Cerebellar nuclear complex (tissue), 1 donor: ENCODE data around the gene C11orf54.
"Not testable (repeated sequence)": the region's sequence is repeated elsewhere in the genome, so short reads cannot be mapped to it uniquely, and the experiment has no call there.

Experiments used
- DNase-seq, 2 experiments: peaks; one replicate each; lab custom pipeline; 2025; lab: John Stamatoyannopoulos, UW

Gene C11orf54

DNA sequence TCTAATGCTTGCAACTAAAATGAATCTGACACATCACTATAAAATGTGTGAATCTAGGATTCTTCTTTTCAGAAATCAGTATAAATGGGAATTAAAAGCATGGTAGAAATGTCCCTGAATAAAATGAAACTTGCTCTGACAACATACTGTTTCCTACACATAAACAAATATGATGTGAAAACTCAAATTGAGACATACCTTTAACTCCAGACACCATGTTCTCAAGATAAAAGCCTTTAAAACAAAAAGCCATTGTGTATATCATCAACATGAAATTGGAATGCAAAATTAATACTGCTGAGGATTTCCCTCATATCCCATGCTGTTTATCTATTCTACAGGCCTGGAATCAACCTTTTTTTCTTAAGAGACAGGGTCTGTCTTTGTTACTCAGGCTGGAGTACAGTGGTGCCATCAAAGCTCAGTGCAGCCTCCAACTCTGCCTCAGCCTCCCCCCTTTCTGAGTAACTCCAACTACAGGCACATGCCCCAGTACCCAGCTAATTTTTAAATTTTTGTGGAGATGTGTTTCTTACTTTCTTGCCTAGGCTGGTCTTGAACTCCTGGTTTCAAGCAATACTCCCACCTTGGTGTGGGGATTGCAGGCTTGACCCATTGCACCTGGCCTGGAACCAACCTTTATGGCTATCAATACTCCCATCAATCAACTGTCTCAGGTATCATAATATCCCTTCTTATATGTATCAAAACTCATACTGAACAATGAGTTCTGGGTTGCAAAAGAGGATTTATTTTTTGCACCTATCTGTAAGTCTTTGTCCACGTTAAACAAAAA, 6.8 kb upstream of the C11orf54 start:
- DNase-seq = no peak

DNA sequence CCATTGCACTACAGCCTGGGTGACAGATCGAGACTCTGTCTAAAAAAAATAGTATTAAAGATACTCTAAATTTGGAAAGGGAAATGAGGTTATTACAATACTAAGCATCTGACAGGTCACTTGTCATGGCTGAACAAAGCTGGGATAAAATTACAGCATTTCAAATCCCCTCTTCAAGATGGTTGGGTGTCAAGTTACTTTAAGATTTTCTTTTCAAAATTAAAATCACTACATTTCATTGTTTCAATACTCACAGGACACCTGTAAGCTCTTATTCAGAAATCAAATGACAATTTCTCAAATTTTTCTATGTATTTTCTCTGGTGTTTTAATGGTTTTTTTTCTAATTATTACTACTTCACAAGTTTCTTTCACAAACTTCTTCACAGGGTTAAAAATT, 5.8 kb upstream of the C11orf54 start:
- no peak for DNase-seq

DNA sequence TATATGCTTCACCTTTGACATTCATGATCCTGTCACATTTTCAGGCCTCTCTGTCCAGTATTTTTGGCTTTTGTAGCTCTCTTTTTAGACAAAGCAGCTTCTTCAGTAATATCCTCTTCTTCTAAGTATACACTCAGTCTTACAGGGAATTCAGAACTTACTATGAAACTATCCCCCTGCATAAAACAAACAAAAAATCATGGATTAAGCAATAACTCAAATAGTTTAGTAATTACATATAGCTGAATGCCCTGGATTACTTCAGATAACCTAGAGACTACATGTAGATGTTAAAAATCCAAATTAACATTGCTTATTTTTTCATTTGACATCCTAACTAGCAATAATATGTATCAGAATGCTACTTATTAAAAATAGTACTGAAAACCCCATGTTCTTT, 5.3 kb upstream of the C11orf54 start:
- no peak for DNase-seq

DNA sequence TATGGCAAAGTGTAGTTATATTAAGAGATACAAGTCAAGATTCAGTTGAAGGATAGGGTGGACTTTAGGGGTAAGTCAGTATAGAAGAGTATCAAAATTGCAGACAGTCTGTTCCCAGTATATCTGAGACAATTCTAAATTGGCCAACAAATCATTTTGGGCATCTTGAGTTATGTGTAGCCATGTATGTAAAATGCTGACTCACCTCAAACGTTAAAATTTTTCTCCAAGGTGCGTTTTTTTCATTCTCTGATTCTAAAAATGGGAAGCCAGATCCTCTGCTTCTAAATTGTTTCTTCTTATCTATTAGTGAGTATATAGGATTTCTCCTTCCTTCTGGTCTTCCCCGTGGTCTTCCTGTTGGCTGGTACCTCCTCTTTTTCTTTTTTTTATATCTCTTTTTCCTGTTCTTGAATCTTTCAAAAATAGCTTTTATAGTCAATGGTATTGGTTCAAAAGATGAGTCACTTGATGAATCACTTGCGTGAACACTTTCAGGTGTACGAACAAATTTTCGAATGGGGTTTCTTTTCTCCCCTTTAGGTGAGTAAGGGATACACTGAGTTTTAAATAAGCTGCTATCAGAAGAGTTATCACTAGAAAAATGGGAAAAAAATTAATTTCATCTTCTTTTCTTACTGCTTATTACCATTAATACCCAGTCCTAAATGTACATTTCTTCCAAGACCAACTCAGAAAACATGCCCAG, 3.4 kb upstream of the C11orf54 start:
- no peak for DNase-seq

DNA sequence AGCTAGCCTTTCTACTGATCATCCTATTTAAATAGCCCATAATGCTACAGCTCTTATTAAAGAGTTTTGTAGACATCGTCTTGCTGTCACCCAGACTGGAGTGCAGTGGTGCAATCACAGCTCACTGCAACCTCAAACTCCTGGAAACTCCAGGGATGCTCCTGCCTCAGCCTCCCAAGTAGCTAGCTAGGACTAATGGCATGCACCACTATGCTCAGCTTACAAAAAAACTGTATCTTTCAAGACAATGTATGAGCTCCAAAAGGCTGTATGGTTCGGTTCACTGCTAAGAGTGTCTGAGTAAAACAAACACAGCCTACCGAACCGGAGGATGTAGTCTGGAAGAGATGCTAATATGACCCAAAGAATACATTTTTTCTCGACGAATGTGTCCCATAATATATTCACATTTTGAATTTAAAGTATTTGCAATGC, 2.8 kb upstream of the C11orf54 start:
- DNase-seq = no peak

DNA sequence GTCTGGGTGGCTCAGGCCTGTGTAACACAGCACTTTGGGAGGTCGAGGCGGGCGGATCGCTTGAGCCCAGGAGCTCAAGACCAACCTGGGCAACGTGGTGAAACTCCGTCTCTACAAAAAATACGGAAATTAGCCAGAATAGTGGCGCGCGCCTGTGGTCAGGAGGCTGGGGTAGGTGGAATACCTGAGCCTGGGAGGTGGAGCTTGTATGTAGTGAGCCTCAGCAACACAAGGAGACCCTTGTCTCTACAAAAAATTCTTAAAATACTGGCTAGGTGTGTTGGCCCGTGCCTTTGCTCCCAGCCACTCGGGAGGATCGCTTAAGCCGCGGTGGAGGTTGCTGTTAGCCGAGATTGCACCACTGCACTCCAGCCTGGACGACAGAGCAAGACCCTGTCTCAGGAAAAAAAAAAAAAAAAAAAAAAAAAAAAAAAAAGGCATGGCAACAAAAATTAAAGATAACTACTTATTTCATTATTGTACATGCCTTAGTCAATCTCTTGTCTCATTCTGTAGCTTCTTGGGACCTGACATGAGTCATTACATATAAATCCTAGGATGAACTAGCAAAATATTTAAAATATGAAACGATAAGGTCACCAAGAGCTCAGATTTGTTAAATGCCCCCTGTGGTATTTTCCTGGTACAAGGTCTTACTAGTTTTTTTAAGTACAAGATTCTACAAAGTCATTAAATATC, 1.3 kb upstream of the C11orf54 start:
- DNase-seq = no peak

DNA sequence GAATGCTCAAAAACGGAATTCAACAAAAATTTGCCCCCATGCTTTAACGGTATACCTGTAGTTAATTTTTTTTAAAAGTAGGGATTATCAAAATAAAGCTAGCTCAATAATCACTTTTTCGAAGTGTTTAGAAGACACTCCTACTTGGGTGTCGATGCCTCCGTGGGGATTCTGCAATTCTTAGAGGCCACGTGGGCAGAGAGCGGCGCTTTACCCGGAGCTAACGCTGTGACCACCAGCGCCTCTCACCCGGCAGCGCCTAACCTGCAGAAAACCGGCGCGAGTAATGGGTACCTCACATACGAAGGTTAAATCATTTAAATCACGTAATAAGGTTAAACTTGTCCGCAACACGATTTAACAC, 760 bp upstream of the C11orf54 start:
- DNase-seq = no peak

DNA sequence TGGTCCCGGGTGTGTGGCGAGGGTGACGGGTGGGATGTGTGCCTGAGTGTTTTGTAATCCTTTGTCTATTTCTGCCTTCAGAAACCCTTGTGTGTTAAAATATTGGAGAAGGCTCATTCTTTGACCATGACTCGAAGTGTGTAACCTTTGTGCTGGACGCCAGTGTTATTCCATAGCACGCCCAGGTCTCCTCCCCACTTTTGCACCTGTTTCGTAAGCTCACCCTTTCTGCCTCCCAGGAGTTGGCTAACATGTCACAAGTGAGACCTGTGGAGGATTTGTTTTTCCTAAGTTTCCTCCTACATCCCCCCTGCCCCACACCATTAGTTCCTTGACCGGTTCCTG, 382 bp downstream of the C11orf54 start:
- DNase-seq = no peak

DNA sequence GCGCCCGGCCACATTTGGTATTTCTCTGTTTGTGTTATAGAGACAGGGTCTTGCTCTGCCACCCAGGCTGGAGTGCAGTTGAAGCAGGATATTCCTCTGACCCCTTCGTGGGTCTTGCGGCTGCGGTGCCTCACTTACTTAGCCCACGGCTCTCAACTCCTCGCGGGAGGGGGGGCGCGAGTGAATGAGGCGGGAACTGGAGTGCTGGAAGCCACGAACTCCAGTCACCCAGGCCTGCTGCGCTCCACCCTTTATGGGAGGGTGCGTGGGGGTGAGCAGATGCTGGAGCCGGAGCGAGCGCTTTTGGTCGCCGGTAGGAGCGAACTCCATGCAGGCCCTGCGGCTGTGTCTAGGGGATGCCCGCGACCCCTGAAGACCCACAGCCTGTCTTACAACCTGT, 1.8 kb downstream of the C11orf54 start:
- no peak for DNase-seq

DNA sequence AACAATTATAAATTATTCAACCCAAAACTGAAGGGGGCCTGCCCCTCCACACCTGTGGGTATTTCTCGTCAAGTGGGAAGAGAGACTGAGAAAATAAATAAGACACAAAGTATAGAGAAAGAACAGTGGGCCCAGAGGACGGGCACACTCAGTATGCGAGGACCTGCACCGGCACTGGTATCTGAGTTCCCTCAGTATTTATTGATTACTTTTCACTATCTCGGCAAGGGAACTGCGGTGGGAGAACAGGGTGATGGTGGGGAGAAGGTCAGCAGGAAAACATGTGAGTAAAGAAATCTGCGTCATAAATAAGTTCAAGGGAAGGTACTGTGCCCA, 3.2 kb downstream of the C11orf54 start:
- no peak for DNase-seq

DNA sequence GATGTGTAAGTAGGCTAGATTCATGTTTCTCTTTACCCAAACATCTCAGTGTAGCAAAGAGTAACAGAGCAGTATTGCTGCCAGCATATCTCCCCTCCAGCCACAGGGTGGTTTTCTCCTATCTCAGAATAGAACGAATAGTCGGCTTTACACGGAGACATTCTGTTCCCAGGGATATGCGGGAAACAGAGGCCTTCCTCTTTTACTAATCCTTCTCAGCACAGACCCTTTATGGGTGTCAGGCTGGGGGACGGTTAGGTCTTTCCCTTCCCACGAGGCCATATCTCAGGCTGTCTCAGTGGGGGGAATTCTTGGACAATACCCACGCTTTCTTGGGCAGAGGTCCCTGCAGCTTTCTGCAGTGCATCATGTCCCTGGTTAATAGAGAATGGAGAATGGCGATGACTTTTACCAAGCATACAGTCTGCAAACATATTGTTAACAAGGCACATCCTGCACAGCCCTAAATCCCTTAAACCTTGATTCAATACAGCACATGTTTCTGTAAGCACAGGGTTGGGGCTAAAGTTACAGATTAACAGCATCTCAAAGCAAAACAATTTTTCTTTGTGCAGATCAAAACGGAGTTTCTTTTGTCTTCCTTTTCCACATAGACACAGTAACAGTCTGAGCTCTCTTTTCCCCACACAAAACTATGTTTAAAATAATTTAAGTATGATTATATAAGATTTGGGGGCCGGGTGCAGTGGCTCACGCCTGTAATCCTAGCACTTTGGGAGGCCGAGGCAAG, 3.7 kb downstream of the C11orf54 start:
- DNase-seq = not testable (repeated sequence)

DNA sequence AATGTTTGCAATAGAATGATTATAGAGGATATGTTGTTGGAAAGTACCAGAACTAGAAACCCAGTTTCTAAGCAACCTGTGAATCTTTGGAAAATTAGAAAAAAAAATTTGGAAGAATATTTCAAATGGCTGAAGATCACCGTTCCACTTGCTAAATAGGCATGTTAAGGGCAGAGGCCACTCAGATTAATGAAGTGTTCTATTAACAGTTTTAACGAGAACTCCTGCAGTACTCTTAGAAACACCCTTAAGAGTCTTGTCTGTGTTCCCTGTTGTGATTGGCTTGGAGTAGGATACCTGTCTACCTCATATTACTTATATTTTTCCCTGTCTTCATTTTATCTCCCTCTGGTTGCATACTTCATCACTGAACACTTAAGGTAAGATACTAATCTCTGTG, 4.6 kb downstream of the C11orf54 start:
- DNase-seq = no peak

DNA sequence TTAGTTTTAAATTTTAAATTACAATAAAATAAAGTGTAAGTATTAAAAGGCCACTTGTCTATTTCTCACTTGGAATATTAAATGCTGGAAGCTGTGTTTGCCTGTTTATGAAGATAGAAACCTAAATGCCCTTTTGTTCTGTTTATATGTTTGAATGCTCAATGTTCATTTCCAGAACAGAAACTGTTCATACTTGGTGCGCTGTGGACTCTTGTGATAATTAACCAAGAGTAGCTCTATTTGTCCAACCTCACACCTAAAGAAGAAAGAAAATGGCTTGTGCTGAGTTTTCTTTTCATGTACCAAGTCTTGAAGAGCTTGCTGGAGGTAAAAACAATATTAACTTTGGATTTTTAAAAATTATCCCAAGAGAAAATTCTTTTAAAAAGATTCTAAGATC, 5.7 kb downstream of the C11orf54 start:
- DNase-seq = no peak

DNA sequence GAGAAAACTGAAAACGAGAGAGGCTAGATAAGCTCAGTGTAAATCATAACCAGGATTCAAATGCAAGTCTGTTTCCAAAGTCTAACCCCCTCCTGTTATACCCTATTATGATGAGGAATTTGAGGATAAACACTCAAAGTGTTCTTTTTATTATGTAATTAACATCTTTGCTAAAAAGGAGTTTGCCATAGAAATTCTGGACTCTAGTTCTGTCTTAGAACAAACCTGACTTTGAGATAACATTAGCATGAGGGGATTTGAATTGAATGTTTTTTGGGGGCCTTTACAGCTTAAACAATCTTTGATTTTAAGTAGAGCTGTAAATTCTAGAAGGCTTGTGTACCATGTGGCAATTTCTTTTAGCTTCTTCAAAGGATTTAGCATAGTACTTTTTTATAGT, 9.5 kb downstream of the C11orf54 start:
- DNase-seq = no peak

DNA sequence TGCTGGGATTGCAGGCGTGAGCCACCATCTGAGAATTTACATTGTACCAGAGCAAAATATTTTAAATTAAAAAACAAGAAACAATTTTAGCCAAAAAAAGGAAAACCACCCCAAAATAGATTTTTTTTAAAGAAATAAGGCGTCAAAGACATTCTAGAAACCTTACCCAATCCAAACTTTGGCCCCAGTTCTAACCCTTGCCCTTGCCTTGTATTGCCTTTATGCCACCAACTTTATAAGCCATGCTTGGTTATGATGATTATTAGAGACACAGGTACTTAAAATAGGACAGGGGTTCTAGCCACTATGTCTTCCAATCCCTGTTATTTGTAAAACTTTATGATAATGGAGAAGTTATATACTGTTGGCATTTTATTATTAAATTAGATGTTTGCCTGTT, 11.8 kb downstream of the C11orf54 start:
- no peak for DNase-seq

DNA sequence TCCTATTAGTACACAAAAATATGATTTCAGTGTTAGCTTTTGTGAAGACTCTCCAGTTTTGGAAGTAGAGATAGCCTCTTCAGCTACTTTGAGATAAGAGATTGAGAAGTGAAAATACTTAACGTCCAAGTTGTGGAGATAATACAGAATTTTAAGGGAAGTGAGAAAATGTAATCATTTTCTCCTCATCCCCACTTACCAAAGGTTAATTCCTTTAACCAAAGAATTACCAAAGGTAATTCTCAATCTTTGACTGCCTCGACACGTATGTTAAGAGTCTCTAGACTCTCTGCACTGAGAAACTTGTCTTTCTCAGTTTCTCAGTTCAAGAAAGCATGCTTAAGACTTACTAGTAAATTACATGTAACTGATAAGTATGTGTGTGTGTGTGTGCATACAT, 15.3 kb downstream of the C11orf54 start:
- no peak for DNase-seq

DNA sequence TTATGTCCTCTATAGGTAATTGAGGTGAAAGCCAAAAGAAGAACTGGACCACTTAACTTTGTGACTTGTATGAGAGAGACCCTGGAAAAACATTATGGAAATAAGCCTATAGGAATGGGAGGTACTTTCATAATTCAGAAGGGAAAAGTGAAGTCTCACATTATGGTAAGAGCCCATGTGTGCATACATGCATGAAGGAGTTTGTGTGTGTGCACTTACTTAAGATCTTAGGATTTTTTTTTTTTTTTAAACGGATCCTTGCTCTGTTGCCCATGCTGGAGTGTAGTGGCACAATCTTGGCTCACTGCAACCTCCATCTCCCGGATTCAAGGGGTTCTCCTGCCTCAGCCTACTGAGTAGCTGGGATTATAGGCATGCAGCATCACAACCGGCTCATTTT, 15.8 kb downstream of the C11orf54 start:
- no peak for DNase-seq

DNA sequence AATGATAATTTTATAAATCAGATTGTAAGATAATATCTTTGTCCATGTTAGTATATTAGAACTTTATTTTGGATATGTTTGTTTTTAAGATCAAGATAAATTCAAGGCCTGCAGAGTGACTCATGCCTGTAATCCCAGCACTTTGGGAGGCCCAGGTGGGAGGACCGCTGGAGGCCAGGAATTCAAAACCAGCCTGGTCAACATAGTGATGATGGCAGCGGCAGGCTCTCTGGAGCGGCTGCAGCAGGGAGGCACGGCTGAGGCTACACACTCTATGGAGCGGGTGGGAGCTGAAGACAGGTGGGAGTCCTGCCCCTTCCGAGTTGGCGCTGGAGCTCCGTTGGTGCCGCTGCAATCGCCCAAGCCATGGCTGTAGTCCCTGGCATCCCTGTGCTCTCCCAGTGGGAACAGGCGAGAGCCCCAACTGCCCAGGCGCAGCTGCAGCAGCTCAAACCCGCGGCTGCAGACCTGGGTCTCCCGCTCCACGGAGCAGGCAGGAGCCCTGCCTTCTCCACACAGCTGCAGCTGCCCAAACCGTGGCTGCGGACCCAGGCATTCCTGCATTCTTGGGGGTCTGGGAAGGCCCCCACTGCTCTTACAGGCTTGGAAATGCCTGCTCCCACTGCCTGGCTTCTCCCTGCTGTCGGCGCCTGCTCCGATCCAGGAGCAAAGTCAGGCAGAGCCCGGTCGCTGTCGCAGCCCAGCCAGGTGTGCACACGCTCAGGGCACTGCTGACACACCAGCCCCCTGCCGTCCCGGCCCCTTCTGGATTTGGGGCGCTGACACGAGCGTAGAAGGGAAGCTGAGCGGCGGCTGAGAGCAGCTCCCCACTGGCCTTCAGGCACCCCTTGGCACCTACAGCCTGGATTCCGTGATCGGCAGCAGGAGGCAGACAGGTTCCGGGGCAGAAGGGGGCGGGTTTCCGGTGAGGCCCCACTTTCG, 16.7 kb downstream of the C11orf54 start:
- DNase-seq = no peak

DNA sequence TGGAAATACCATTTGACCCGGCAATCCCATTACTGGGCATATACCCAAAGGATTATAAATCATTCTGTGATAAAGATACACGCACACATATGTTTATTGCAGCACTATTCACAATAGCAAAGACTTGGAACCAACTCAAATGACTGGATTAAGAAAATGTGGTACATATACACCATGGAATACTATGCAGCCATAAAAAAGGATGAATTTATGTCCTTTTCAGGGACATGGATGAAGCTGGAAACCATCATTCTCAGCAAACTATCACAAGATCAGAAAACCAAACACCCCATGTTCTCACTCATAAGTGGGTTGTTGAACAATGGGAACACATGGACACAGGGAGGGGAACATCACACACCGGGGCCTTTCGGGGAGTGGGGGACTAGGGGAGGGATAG, 17.7 kb downstream of the C11orf54 start:
- DNase-seq = not testable (repeated sequence)

DNA sequence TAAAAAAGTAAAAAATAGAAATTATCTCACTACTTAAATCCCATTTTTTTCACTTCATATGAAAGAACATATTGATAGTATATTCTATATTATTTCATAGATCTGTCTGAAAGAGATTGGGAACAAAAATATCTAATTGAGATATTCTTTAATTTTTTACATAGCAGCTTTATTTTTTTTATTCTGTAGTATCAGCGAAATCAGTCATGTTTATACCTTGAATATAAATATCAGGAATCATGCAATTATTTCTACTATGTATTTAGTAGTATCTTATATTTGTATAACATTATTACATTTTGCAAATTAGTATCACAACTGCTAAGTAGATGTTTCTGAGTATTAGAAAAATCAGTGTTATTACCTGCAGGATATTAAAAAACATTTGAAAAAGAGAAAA, 20.4 kb downstream of the C11orf54 start:
- DNase-seq = no peak

DNA sequence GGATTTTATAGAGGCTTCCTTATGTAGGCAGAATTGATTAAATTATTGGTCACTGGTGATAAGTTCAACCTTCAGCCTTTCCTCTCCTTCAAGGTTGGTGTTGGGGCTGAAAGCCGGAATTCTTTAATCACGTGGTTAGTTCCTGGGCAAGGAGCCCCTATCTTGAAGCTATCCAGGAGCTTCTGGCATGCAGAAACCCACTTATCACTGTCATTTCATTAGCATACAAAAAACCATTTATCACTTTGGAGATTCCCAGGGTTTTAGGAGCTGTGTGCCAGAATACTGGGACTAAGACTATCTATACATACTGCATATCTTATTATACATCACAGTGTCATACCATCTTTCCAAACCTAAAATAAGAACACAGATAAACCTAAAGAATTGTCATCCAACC, 24.1 kb downstream of the C11orf54 start:
- no peak for DNase-seq

DNA sequence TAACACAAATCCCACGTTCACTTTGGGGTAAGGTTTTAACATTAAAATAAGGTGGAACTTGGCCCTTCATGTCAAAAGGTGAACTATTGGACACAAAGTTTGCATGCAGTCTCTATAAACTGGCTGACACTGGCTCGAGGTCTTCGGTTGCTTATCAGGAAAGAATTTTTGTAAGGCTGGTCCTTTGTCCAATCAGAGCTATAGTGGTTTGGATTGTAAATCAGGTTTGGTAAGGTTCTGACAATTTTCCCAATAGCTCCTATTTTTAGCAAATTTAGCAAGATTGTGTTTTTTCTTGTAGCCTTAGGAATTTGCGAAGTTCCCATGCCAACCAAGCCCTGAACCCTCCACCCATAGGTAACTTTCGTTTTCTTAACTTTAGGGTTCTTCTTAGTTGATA, 25.0 kb downstream of the C11orf54 start:
- no peak for DNase-seq
